GM19351 (cell line): ENCODE results near the gene ERG.

Experiments used
- ATAC-seq: cut with Tn5 transposase; IDR thresholded peaks from one replicate; pipeline ENCODE4 v1.9.1; 2021; ENCODE audit warnings: mild to moderate bottlenecking, moderate library complexity; ENCODE audit not compliant: unreplicated experiment

The ERG gene

DNA sequence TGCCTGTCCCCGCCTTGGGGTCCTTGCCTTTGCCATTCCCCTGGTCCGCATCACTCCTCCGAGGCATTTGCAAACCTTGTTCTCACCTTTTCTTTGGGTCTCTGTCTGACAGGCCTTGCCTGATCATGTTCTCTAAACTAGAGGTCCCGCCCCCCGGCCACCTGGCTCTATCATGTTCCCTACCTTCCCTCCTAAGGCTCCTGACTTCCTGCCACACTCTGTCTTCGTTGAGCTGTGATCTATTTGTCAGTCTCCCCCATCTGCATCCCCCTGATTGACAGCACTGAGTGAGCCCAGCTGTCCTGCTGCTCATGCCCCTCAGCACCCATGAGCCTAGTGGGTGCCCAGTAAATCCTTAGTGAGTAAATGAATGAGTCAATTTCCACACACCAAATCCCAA is 22.8 kb downstream of the ERG start:
- ATAC-seq = no peak

GRCh38 chr21:38474796-38475195 is 23.5 kb downstream of the ERG start:
- no peak for ATAC-seq

DNA sequence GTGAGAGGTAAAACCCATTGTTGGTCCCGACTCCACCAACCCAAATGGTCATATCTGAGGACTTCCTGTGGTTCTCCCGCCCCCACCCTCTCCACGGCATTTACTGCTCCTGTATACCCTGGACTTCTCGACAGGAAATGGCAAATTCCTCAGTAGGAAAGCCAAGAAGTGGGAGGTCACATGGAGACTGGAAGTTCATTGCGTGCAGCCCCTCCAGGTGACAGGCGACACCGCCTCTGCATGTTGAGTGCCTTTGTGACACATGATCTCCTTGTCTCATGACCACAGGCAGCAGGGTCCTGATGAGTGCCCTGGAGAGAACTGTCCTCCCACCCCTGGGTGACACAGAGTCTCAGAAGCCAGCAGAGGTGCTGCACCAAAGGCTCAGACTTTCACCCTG is 24.2 kb downstream of the ERG start:
- ATAC-seq = no peak

DNA sequence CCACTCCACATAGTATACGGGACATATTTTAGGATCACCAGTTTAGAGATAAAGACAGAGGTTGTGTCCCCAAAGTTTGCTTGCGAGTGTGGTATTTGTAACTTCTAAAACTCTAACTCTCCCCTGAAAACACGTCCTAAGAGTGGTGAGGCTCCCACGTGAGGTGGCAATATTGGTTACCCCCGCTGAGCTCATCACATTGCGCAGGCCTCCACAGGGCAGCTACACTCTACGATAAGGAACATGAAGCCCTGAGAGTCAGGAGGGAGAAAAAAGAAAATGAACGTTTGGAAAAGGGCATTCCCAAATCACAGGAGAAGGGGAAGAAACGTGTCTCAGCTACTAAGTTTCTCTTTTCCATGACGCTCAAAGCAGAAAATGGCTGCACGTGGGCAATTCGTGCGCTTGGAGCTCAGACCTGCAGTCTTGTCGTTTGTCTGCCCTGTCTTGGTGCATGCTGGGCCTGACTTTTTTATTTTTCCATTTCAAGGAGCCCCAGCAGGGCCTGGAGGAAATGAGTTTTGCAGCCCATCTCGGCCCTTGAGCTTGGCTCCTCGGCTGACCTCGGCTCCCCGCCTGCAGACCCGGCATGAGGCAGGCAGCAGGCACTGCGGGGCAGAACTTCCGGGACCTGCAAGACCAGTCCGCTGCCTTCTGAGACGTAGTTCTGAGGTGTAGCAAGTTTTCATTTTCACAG is 25.7 kb downstream of the ERG start:
- no peak for ATAC-seq

DNA sequence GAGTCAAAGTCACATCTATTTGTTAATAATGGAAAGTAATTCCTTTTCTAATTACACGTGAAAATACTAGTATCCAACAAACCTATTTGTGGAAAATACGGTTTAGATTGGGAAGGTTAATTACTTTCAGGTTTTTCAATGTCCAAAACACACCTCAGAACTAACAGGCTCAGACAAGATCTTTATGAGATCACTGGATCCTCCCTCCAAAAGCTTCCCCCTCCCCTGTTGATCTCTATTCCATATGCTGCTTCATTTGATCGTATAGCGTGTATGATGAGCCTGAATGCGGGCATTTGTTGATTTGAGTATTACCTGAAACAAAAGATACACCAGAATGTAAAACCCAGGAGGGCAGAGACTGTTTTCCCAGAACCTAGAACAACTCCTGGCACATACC is 26.5 kb downstream of the ERG start:
- ATAC-seq = no peak

GRCh38 chr21:38470755-38471154 is 27.5 kb downstream of the ERG start:
- ATAC-seq = no peak

DNA sequence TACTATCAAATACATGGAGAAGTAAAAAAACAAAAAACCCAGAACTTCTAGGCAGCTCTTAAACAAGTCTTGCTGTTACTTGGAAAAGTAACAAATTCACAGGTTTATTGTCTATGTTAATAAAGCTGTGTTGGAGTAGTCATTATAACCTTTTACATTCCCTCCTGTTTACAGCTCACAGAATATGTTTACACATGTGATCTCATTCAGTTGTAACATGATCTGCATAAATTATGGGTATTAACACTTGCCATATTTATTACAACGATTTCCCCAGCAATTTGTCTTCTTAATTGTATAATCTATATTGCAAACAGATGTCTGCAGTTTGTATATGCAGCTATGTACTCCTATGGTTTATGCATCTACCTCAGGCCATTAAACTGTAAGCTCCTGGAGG is 28.6 kb downstream of the ERG start:
- ATAC-seq = no peak

GRCh38 chr21:38468989-38469388 is 29.3 kb downstream of the ERG start:
- no peak for ATAC-seq

GRCh38 chr21:38467911-38468310 is 30.4 kb downstream of the ERG start:
- ATAC-seq = no peak

GRCh38 chr21:38467374-38467773 is 30.9 kb downstream of the ERG start:
- ATAC-seq = no peak

DNA sequence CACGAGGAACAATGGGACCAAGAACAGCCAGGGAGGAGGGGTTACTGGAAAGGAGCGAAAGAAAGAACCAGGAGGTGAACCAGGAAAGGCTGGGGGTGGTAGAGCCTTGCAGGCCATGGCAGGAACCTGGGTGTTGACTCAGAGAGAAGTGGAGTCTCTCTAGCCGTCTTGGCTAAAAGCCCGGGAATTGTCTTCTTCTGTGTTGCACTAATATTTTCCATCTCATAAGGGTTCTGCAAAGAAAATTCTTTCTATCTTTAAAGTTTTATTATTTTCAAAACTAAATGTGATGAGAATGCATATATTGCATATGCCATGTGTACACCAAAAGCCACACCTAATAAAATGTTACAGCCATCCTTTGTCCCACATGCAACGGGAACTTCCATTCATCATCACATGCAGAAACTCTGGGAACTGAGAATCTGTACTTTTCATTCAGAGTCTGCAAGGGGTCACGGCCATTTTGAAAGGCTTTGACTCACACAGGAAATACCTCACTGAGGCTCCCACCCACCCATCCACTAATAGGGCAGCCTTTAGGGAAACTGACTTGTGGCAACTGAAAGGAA is 38.0 kb downstream of the ERG start:
- ATAC-seq = no peak

- no peak for ATAC-seq
These were observed 38.8 kb downstream of the ERG start for GRCh38 chr21:38459490-38459889.

DNA sequence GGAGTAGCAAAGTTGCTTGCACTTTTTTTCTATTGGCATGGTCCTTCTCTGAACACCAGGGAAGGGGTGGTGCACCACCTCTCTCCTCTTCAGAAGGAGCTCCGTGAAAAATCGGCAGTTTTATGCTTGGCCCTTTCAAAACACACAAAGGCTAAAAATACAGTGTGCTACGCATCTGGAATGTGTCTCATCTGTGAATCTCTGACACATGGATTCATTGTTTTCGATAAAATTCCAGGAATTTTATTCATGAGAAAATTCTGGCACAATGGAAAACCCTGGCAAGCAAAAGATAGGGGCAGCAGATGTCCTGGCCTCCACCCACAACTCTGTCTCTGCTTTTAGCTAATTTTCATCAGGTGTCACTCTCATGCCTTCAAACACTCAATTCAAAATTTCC is 42.9 kb downstream of the ERG start:
- no peak for ATAC-seq

- no peak for ATAC-seq
These were observed 43.6 kb downstream of the ERG start for GRCh38 chr21:38454702-38455101.

GRCh38 chr21:38454161-38454560 is 44.1 kb downstream of the ERG start:
- ATAC-seq = no peak

DNA sequence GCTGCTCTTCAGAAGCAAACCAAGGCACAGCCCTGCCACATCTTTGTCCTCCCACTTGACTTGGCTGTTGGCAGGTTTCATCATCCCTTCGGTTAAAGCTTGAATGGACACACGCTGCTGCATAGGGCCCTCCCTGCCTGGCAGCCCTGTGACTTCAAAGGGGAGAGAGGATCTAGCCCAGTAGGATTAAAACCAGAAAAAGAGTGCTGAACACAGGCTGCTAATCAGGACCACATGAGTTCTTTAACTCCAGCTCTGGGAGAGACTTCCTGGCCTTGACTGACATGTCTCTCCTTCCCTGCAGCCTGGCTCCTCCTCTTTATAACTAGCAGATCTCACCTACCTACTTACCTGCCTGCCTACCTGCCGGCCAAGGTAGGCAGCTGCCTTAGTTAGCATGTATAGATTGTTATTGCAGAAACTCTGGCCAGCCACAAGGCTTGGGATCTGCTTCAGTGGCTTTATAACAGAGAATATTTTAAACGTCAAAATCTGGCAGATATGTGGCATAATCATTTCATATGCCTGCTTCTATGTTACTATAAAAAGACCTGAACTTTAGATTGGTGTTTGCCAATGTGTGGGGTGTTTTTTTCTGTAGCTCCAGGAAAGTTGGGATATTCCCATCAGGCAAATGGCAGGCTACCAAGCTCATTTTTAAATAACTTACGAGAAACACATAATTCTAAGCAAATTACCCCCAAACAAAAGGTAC is 49.4 kb downstream of the ERG start:
- no peak for ATAC-seq

DNA sequence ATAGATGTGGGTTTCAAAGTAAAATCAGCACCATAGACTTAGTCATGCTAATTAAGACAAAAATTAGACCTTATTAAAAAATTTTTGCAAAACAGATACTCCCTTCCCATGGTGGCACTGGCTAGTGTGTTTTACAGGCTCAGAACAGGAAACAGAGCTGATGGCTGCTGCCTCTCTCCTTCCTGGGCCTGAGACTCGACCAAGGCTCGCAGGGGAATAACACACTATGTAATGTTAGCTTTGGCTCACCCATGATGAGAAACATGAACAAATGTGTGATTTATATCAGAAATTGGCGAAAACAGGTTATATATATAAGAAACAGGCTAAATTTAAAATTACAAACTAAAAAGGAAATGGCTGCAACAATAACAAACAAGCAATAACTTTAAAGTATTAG is 50.7 kb downstream of the ERG start:
- no peak for ATAC-seq

GRCh38 chr21:38444691-38445090 is 53.6 kb downstream of the ERG start:
- no peak for ATAC-seq

DNA sequence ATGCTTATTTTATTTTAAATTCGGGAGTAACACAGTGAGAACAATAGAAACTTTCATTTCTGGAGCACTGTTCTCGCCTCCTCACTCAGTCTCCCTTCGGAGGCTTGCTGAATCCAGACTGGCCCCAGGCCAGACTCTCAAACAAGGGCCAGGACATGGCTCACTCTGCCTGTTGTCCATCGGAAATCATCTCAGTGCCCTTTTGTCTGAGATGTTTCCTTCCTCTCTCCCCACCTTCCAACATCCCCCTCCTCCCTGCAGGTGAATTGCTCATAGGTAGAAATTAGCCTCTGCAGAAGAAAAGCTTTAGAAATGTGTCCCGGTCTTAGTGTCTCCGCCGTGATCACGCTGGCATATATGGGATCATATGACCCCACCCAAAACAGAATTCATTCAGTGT is 55.2 kb downstream of the ERG start:
- ATAC-seq = no peak

GRCh38 chr21:38441153-38441552 is 57.1 kb downstream of the ERG start:
- ATAC-seq = no peak

DNA sequence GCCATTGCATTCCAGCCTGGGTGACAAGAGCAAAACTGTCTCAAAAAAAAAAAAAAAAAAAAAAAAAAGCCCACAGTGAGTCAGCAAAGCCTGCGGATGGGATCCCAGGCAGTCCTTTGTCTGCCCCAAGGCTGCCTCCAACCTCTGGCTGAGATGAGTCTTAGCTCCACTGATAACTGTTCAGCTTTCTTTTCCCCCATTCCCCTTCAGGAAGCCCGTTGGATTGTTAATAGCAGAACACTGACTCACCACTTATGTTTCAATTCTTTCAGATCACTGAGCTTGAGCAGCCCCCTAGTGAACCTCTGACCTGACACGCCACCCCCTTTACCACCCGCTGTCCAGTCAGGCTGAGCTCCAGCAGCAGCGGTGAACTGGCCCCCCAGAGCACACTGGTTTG is 57.5 kb downstream of the ERG start:
- ATAC-seq = no peak

- no peak for ATAC-seq
These were observed 58.3 kb downstream of the ERG start for GRCh38 chr21:38439957-38440356.
